Measurements from ENCODE around the gene SEPTIN11.

The SEPTIN11 gene

GRCh38 chr4:76979236-76979635, 29.7 kb downstream of the SEPTIN11 start:
- no peak for DNase-seq (ENCODE audit: low read depth in 2 of 2, low spot score in 1 of 2)

GRCh38 chr4:76980261-76980660, 30.7 kb downstream of the SEPTIN11 start:
- DNase-seq (ENCODE audit: low read depth in 2 of 2, low spot score in 1 of 2) = no peak

DNA sequence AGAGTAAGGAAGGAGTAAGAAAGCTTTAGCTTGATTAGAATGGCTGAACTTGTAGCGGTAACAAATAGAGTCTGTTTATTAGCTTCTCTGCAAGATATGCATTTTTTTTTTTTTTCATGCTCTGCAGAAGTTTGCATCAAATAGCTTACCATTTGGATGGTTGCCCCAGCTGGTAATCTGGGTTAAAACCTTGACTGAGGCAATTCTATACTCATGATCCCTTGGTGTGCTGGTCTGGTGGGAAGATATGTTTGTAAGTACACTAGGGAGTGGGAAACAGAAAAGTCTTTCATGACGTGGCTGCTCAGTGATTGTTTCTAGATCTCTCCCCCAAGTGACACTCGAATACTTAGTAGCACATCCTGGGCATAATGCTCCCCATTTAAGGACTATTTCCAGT, 32.1 kb downstream of the SEPTIN11 start:
- no peak for DNase-seq (ENCODE audit: low read depth in 2 of 2, low spot score in 1 of 2)

DNA sequence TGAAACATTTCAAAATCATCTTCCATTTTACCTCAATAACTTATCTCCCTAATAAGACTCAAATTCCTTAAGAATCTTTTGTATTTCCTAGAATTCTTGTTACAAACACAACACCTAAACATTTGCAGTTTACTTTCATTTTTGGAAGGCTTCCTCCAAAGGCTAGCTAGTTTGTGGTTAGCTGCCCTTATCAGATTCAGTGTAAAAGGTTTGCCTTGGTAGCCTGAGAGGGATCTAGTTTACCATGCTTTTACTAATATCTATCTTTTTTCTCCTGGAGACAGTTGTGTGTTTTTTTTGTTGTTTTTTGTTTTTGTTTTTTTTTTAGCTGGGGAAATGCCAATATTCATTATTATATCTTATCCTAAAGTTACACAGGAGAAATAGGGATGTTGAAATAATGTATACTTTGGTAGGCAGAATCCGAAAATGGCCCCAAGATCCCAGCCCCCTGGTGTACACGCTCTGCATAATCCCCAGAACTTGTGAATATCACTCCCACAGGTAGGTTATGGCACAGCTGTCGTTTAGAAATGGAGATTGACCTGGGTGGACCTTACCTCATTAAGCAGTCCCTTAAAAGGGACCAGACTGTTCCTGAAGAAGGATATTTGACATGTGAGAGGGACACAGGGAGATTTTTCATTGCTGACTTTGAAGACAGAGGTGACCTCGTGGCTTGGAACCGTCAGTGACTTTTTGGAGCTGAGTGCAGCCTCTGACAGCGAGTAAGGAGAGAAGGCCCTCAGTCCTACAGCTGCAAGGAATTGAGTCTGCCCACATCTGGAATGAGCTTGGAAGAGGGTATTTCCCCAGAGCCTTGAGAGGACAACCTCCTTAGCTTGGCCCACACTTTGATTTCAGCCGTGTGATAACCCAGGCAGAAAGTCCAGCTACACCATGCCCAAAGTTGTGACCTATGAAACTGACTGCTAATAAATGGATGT, 33.4 kb downstream of the SEPTIN11 start:
- no peak for DNase-seq (ENCODE audit: low read depth in 2 of 2, low spot score in 1 of 2)

DNA sequence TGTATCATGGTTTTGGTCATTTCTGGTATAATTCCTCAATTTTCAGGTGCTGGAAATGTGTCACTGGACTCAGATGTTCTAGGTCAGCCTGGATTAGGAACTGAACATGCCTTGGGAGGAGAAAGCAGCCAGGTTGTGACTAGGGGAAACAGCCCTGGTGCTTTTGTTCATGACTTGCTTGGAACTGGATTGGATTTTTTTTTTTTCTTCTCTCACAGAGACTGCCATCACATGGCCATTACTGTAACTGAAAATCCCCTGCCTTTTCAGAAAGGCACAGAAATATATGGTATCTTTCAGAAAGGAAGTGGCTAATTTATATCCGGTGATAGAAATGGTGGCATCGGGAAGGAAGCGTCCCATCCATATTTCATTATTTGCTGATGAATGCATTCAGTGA, 34.6 kb downstream of the SEPTIN11 start:
- no peak for DNase-seq (ENCODE audit: low read depth in 2 of 2, low spot score in 1 of 2)

DNA sequence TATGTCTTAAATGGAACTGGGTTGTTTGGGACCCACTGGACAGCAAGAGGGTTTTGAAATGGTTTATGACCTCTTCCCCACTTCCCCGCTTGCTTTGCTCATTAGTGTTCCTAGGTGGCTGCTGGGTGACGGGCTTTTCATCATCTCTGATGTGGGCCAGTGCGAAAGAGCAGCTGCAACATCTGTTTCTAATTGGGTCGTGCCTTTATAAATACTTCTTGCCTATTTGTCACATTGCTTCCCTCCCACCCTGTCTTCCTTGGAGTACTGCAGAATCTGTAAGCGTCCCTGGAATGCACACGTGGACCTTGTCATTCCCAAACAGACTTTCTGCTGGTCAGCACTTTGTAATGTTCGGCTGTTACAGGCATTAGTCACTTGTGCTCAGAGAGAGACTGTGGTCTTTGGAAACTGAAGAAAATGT, 35.2 kb downstream of the SEPTIN11 start:
- no peak for DNase-seq (ENCODE audit: low read depth in 2 of 2, low spot score in 1 of 2)

DNA sequence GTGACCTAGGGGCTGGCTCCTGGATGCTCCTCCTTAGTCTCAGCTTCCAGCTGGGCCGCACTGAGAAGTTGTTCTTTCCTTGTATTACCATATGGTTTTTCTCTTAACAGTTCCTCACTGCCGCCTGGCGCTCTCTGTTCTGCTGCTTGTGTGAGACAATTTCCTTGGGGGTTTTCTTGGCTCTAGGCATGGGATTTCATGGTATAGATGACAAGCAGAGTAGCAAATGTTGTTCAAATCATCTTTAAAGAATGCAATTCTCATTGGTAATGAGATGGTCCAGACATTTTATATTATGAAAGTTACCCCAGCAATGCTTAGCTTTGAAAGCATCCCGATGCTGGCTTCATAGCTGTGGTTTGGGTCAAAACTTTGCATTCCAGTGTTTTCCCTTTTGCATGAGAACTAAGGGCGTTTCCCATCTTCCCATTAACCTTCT, 37.6 kb downstream of the SEPTIN11 start:
- no peak for DNase-seq (ENCODE audit: low read depth in 2 of 2, low spot score in 1 of 2)

GRCh38 chr4:76987685-76988084, 38.1 kb downstream of the SEPTIN11 start:
- no peak for DNase-seq (ENCODE audit: low read depth in 2 of 2, low spot score in 1 of 2)

GRCh38 chr4:76989391-76990061, 40.0 kb downstream of the SEPTIN11 start:
- DNase-seq (ENCODE audit: low read depth in 2 of 2, low spot score in 1 of 2) = peak in 1 of 2 donors; percentile 32

- DNase-seq (ENCODE audit: low read depth in 2 of 2, low spot score in 1 of 2) = no peak
These were observed 40.9 kb downstream of the SEPTIN11 start for GRCh38 chr4:76990288-76991080.

DNA sequence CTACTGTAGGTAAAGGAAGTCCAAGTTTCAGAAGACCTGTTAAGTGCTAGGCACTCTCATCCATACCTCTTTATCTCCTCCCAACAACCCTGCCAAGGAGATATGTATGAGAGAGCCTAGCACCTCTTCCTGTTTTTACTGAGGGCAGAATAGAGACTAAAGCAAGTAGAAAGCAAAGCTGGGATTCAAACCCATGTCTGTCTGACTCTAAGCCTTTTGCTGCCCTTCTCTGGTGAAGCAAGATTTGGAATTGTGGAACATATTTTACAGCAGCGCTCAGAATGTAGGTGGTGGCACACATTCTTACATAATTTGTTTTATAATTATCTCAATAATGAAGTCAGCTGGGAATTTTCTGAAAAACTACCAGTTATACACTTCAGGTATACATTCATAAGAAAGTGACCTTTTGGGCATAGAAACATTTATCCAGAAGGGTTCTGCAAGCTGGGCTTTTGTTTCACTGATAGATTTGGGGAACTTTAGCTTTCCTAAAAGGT, 41.7 kb downstream of the SEPTIN11 start:
- DNase-seq (ENCODE audit: low read depth in 2 of 2, low spot score in 1 of 2) = no peak

- no peak for DNase-seq (ENCODE audit: low read depth in 2 of 2, low spot score in 1 of 2)
These were observed 44.5 kb downstream of the SEPTIN11 start for GRCh38 chr4:76993787-76994641.

DNA sequence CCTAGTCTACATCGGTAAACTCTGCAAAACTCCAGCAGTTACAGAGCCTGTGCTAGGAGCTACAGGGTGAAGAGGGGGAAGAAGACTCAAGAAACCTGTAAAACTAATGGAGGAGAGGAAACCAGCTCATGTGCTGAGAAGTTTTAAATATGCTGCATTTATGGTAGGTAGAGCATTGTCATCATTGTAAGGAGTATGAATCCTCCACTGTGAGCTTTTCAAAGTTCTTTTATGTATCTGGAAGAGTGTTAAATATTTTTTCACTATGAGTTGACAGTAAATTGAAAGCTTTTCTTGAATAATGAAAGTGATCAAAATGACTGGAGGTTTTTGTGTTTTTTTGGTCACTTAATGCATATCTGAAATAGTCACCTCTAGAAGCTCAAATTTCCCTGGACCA, 46.2 kb downstream of the SEPTIN11 start:
- no peak for DNase-seq (ENCODE audit: low read depth in 2 of 2, low spot score in 1 of 2)

- DNase-seq (ENCODE audit: low read depth in 2 of 2, low spot score in 1 of 2) = no peak
These were observed 46.9 kb downstream of the SEPTIN11 start for GRCh38 chr4:76996445-76996844.

DNA sequence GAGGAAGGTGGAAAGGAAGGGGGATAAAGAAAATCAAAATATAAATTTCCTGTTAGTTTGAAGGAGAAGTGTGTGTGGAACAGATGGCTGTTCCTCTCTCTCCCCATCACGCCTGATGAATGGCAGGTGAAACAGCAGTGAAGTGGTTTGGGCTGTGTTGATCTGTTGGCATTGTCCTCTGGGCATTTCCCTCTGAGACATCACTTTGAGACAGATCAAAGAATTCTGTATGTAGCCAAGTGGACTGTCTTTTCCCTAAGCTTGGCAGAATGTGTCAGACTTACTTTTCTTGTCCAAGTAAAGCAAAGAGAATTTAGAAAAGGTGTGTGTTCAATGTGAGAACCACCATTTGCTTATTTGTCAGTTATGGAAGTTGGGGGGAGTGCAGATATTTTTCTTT, 47.5 kb downstream of the SEPTIN11 start:
- no peak for DNase-seq (ENCODE audit: low read depth in 2 of 2, low spot score in 1 of 2)

DNA sequence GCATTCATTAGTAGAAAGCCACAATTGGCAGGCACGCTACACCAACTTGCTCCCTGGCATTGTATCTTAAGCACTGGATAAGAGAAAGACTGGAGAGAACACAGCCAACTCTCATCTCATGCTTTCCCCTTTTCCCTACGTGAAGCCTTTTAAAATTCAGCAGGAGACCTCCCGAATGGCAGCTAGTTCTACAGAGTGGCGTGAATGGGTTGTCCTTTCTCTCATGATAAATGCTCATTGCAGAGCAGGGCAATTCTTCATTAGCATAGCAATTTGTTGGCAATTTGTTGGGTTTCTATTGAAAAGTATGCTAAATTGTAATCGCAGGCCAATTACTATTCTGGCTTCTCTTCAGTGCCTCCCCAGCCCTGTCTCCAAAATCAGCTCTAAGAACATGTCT, 48.0 kb downstream of the SEPTIN11 start:
- no peak for DNase-seq (ENCODE audit: low read depth in 2 of 2, low spot score in 1 of 2)

- DNase-seq (ENCODE audit: low read depth in 2 of 2, low spot score in 1 of 2) = no peak
These were observed 48.8 kb downstream of the SEPTIN11 start for GRCh38 chr4:76998251-76998901.
